Kidney epithelial cell (primary cell): Measurements from ENCODE around the gene ROCK2. TPM values are rescaled to one million over a fixed set of nuclear protein-coding genes. Genes with fewer than 3 reads are reported as not detected.

Experiments
- DNase-seq: peaks from one replicate; pipeline ENCODE4 v3.0.0-alpha.2; 2010; ENCODE audit warnings: low read depth
- H3K27me3 ChIP-seq: 2 replicates; pipeline ENCODE4 v1.6.0; 2011; ENCODE audit warnings: low read length; ENCODE audit not compliant: control insufficient read depth, insufficient read depth
- H3K36me3 ChIP-seq: 2 replicates; pipeline ENCODE4 v1.5.1; 2011; ENCODE audit warnings: low read length; ENCODE audit not compliant: control insufficient read depth, insufficient read depth
- H3K4me3 ChIP-seq: 2 replicates; pipeline ENCODE4 v1.5.1; 2011; ENCODE audit warnings: low read depth, mild to moderate bottlenecking, control low read depth, low read length
- total RNA-seq: library from RNA; depleted of rRNA; stranded (reverse); fragments of >200 nt; gene quantifications from 2 replicates; pipeline ENCODE4 v1.2.3, GENCODE V29; 2015
- TF ChIP-seq, protein P1 (sequence below): IDR thresholded peaks from 2 replicates; pipeline ENCODE4 v1.5.1; 2011; ENCODE audit warnings: mild to moderate bottlenecking, moderate library complexity, low read length, control low read depth, inconsistent platforms; ENCODE audit not compliant: insufficient read depth, poor library complexity, severe bottlenecking

The ROCK2 gene
- total RNA-seq, 1 donor from 2014 or later, result 26.4 TPM

DNA sequence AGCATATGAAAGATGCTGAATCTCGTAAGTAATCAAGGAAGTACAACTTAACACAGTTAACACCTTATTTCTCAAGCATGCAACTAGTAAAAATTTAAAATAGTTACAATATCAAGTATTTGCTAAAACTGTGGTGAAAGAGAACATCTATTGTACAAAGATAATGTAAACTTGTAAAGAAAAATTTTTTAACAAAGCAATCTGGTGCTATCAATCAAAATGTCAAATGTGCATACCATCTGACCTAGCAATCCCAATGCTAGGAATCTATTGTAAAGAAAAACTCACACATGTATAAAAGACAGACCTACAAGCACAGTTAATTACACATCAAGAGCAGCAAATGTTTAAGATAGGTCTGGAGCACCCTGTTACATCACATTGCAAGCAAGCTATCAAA is 99.1 kb downstream of the ROCK2 start:
- no peak for DNase-seq
- Histone ChIP-seq H3K36me3 (no peaks in the 10 kb centered on the region), H3K27me3 (no peaks in the 10 kb centered on the region), H3K4me3 (no peak overlapping the region)
- TF ChIP-seq, protein P1, sequence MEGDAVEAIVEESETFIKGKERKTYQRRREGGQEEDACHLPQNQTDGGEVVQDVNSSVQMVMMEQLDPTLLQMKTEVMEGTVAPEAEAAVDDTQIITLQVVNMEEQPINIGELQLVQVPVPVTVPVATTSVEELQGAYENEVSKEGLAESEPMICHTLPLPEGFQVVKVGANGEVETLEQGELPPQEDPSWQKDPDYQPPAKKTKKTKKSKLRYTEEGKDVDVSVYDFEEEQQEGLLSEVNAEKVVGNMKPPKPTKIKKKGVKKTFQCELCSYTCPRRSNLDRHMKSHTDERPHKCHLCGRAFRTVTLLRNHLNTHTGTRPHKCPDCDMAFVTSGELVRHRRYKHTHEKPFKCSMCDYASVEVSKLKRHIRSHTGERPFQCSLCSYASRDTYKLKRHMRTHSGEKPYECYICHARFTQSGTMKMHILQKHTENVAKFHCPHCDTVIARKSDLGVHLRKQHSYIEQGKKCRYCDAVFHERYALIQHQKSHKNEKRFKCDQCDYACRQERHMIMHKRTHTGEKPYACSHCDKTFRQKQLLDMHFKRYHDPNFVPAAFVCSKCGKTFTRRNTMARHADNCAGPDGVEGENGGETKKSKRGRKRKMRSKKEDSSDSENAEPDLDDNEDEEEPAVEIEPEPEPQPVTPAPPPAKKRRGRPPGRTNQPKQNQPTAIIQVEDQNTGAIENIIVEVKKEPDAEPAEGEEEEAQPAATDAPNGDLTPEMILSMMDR, result no peak

DNA sequence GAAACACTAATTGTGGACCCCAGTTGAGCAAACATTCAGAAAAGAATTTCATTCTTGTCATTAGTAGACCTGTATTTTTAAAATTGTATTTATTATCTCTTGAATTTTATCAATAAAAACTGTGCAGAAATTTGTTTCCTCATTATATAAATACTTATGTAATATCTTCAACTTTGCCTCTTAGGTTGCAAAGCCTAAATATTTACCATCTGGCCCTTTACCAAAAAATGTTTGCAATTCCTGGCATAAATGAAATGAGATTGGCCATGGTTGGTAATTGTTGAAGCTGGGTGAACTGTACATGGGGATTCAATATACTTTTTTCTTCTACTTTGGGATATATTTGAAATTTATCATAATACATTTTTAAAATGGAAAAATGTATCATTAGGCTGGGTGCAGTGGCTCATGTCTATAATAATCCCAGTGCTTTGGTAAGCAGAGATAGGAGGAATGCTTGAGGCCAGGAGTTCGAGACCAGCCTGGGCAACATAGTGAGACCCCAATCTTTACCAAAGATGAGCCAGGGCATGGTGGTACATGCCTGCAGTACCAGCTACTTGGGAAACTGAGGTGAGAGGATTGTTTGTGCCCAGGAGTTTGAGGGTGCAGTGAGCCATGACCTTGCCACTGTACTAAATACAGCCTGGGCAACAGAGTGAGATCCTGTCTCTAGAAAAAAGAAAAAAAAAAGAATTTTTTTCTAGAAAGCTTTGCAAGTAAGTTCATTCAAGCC is 100.2 kb downstream of the ROCK2 start:
- no peaks in the 10 kb centered on the region for H3K27me3 ChIP-seq
- H3K36me3 ChIP-seq, result no peaks in the 10 kb centered on the region
- TF ChIP-seq, protein P1, result no peak
- DNase-seq, result no peak
- H3K4me3 ChIP-seq, result no peak overlapping the region

DNA sequence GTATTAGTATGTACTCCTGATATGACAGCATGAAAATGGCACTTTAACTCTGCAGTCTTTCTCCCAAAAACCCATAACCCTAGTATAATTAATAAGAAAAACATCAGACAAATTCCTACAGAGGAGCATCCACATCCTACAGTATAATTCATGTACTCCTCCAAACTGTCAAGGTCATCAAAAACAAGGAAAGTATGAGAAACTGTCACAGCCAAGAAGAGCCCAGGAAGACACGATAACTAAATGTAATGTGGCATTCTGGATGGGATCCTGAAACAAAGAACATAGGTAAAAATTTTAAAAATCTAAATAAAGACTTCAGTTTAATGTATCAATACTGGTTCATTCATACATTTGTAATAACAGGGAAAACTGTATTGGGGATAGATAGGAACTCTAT is 100.9 kb downstream of the ROCK2 start:
- H3K4me3 ChIP-seq, result no peak overlapping the region

DNA sequence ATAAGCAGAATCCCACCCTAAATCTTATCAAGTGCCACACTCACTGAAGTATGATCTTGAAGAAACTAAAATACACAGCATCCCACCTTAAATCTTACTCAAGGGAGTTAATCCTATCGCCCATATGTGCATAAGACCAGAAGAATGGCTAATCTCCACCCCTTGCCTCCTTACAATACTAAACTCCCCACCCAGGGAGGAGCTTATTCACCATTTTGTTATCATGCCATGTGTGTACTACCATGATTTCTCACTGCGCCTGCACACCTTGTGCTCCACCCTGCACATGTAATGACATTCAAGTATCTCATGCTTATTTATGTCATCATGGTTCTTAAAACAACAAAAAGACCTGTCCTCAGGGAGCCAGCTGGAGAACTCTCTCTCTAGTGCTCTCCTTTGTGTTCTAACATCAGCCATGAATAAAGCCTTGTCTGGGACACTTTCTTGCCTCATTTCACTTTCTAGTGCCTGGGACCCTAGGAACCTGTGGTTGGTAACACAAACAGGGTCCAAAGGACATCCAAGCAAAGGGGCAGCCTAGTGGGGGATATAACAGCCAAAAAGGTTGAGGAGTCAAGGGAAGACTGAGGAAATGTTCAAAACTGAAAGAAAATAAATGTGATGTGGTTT is 101.8 kb downstream of the ROCK2 start:
- TF ChIP-seq, protein P1, result no peak
- no peak overlapping the region for H3K4me3 ChIP-seq
- DNase-seq, result no peak
- H3K36me3 ChIP-seq, result no peaks in the 10 kb centered on the region
- H3K27me3 ChIP-seq, result no peaks in the 10 kb centered on the region

More for the DNA sequence above, 100.9 kb downstream of the ROCK2 start:
- DNase-seq, result no peak
- Histone ChIP-seq H3K36me3 (no peaks in the 10 kb centered on the region), H3K27me3 (no peaks in the 10 kb centered on the region)
- TF ChIP-seq, protein P1, result no peak

DNA sequence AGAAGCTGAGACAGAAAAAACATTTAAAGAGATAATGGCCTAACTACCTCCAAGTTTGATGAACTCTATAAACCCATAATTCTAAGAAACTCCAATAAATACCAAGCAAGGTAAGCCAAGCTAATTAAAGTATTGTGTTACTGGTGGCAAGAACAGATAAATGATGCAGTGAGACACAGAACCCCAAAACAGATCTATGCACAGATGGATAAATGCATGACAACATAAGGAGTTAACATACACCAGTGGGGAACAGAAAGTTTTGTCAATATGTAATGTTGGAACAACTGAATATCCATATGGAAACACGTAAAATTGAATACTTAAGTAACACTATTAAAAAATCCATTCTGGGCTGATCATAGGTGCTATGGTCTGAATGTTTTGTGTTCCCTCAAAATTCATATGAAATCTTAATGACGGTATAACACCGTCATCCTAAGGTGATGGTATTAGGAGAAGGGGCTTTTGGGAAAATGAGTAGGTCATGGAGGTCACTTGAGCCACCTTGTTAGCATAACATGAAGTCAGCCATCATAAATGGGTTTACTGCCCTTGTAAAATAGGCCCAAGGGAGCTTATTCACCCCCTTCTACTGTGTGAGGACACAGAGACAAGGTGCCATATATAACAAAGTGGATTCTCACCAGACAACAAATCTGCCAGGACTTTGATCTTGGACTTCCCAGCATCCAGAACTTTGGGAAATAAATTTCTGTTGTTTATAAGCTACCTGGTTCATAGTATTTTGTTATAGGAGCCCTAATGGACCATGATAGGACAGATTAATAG is 102.8 kb downstream of the ROCK2 start:
- H3K27me3 ChIP-seq, result no peaks in the 10 kb centered on the region
- H3K4me3 ChIP-seq, result no peak overlapping the region
- DNase-seq, result no peak
- no peaks in the 10 kb centered on the region for H3K36me3 ChIP-seq
- TF ChIP-seq, protein P1, result no peak
